GM06990 (cell line): ENCODE results near the gene SH3BP4.

ENCODE experiments used
- DNase-seq: peaks from one replicate; pipeline ENCODE4 v3.0.0-alpha.2; 2011; ENCODE audit not compliant: insufficient read length; ENCODE audit errors: extremely low read depth
- H3K27me3 ChIP-seq: replicated peaks from 2 replicates; pipeline ENCODE4 v1.6.0; 2011; ENCODE audit warnings: low read length; ENCODE audit not compliant: control insufficient read depth, insufficient read depth
- H3K36me3 ChIP-seq: 2 replicates; pipeline ENCODE4 v1.5.1; 2011; ENCODE audit warnings: low read length; ENCODE audit not compliant: control insufficient read depth, insufficient read depth
- H3K4me3 ChIP-seq: replicated peaks from 2 replicates; pipeline ENCODE4 v1.5.1; 2011; ENCODE audit warnings: low read depth, mild to moderate bottlenecking, control low read depth, low read length
- CTCF ChIP-seq: IDR thresholded peaks from 2 replicates; pipeline ENCODE4 v1.5.1; 2011; ENCODE audit warnings: low read length, control low read depth, mild to moderate bottlenecking, inconsistent platforms; ENCODE audit not compliant: insufficient read depth, poor library complexity, severe bottlenecking

The SH3BP4 gene

GRCh38 chr2:235098736-235099494 lies 147.1 kb downstream of the SH3BP4 start:
- H3K4me3 ChIP-seq, result no peak overlapping the region
- no peak for TF ChIP-seq CTCF
- H3K36me3 ChIP-seq, result no peaks in the 10 kb centered on the region
- no peak for DNase-seq
- no peaks in the 10 kb centered on the region for H3K27me3 ChIP-seq

- H3K4me3 ChIP-seq, result no peak overlapping the region
- H3K27me3 ChIP-seq, result no peaks in the 10 kb centered on the region; the same call in 1 of the 2 replicates
- DNase-seq, result no peak
- TF ChIP-seq CTCF, result no peak
- H3K36me3 ChIP-seq, result no peaks in the 10 kb centered on the region
These were observed 151.1 kb downstream of the SH3BP4 start for GRCh38 chr2:235102896-235103295.
